Measurements from ENCODE around the gene KCNMB2.
A peak's percentile ranks its signal among the peaks of the same experiment; 100 is the strongest.
"Not testable (repeated sequence)": the region's sequence is repeated elsewhere in the genome, so short reads cannot be mapped to it uniquely, and the experiment has no call there.

Gene KCNMB2

DNA sequence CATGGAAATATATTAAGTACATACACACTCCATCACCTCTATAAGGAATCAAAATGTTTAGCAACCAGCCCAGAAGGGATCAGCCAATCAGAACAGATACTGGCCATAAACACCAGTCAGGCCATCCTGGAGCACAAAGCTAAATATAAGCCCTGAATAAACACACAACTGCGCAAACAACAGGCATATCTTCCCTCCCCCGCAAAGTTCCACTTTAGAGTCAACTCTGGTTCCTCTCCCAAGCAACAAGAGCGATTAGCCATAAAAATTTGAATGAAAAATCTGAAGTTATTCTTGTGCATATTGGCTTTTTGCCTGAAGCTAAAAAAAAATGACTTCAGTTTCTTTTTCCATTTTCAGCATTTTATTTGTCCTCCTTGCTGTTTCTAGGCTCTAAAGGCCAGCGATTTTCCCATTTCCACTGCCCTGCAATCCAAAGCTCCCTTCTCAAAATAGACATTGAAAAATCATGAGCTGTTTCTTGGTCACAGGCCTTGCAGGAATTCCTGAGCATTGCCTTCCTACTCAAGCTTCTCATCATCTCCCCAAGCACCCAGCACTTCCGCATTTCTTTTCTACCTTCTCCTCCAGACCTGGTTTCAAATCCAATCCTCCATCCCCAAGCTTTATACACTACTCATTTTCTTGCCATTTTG, 287.5 kb downstream of the KCNMB2 start:
- DNase-seq = peak; percentile 31

DNA sequence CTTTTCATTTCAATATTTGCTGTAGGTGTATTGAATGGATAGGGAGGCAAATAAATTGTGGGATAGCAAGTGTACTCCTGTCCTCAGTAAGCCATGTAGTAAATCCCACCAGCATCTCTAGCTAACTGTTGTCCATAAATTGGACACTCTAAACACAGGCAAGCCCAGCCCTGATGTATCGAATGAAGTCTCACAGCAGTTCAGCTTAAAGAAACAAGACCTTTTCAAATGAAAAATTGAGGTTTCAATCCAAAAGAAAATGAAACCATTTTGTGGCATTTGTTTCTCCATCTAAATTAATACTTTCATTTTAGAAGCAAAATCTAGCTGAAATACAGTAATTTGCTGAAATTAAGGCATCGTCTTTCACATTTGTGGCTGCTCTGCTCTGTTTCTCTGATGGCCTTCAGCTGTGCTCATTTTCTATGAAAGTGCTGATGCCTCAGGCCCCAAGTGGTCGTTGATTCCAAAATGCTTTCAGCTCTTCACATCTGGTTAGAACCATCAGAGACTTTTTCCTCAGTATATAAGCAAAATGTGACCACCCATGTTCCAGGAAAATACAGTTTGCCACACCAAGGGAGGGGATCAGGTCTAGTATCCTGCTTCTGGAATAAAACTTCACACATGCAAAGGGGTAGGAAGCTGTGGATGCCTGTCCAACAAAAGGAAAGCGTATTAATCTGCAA, 290.3 kb downstream of the KCNMB2 start:
- DNase-seq = no peak

- DNase-seq = no peak
These were observed 291.1 kb downstream of the KCNMB2 start for GRCh38 chr3:178827285-178827856.

GRCh38 chr3:178833695-178834094, 297.5 kb downstream of the KCNMB2 start:
- DNase-seq = peak; percentile 14

GRCh38 chr3:178835033-178835432, 298.8 kb downstream of the KCNMB2 start:
- DNase-seq = no peak

GRCh38 chr3:178837512-178837911, 301.3 kb downstream of the KCNMB2 start:
- DNase-seq = no peak

- DNase-seq = no peak
These were observed 304.4 kb downstream of the KCNMB2 start for GRCh38 chr3:178840586-178840985.

DNA sequence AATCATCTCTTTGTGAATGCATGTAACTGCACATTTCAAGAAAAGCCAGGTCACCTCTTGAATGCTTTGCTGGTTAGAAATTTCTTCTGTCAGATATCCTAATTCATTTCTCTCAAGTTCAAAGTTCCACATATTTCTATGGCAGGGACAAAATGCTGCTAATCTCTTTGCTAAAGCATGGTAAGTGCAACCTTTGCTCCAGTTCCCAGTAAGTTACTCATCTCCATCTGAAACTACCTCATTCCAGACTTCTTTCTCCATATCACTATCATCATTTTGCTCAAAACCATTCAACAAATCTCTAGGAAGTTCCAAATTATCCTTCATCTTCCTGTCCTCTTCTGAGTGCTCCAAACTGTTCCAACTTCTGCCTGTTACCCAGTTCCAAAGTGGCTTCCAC, 304.8 kb downstream of the KCNMB2 start:
- no peak for DNase-seq

GRCh38 chr3:178844916-178845315, 308.7 kb downstream of the KCNMB2 start:
- no peak for DNase-seq

GRCh38 chr3:178845420-178846118, 309.3 kb downstream of the KCNMB2 start:
- DNase-seq = no peak

DNA sequence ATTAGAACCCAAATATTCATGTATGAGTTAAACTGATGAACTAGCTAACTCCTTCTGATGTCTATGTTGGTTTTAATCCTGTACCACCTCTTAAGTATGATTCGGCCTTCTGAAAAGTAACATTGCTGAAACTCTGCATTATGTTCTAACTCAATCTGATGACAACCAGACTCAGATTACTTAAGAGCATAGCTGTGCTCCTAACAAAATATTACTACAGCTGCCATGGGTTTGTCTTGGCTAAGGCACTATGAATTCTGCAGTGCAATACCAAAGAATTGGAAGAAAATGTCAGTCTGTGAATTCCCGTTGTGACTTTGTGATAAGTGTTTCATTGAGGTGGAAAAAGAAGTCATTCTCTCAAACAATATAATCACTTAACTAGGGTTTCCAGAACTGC, 311.0 kb downstream of the KCNMB2 start:
- no peak for DNase-seq

- DNase-seq = peak; percentile 58
These were observed 313.1 kb downstream of the KCNMB2 start for GRCh38 chr3:178849199-178849910.

- no peak for DNase-seq
These were observed 314.4 kb downstream of the KCNMB2 start for GRCh38 chr3:178850450-178851190.

- no peak for DNase-seq
These were observed 315.3 kb downstream of the KCNMB2 start for GRCh38 chr3:178851564-178851963.

GRCh38 chr3:178856804-178857203, 320.6 kb downstream of the KCNMB2 start:
- DNase-seq = peak; percentile 4

- no peak for DNase-seq
These were observed 323.1 kb downstream of the KCNMB2 start for GRCh38 chr3:178859386-178859785.

GRCh38 chr3:178859900-178860436, 323.7 kb downstream of the KCNMB2 start:
- not testable (repeated sequence) for DNase-seq

DNA sequence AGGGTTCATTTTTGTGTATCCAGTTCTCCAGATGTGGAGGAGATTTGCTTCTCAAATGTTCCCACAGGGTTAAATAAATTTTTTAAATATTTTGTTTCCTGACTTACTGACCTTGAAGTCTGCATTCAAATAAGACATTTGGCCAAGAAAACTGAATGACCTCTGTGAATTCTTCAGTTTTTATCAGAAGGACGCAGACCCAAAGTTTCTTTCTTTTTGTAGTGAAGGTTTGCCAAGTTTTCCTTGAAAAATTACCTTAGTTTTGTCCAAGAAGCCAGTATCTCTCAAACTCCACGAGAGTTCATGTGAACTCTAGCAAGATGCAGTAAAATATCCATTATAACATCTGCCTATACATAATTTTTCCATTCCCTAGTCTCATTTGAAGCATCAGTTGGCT, 332.4 kb downstream of the KCNMB2 start:
- no peak for DNase-seq

- no peak for DNase-seq
These were observed 333.8 kb downstream of the KCNMB2 start for GRCh38 chr3:178870085-178870484.

DNA sequence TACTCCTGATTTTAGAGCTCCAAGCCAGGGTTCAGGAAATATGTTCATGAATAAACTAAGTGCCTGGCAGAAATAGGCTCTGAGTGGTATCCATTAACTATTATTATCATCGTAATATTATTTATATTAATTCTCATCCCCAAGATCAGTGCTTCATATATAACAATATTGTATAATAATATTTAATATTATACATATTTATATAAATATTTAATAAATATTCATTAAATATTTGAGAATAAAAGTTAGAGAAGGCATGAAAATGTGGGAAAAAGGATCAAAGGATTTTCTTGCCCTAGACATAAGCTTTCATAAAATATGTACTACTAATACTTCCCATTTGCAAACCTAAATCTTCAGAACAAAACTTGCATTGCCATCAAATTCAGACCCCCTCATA, 338.9 kb downstream of the KCNMB2 start:
- no peak for DNase-seq

DNA sequence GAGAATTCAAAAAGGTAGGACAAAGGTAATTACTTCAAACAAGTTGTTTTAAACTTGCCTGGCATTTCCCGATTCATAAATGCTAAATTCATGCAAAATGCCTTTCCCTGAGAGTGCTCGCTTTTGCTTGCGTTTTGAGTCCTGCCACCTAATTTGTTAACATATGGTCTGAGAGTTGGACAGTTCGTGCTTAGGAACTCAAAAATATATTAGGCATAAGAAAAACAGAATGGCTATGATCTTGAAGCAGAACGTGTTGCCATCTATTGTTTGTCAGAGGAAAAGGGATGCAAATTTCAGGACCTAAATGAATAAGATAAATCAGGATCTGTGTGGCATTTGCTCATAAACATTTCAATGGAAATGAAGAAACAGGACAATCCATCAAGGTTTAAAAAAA, 339.6 kb downstream of the KCNMB2 start:
- no peak for DNase-seq

GRCh38 chr3:178880274-178880673, 344.0 kb downstream of the KCNMB2 start:
- DNase-seq = no peak
